Stimulated activated CD4-positive, alpha-beta T cell treated with anti-CD3 and anti-CD28 coated beads, Interleukin-1b, Interleukin-23, amount 100 ng/mL, for 48 hours (primary cell): ENCODE data around the gene AKR1C1.
"Not testable (repeated sequence)": the region's sequence is repeated elsewhere in the genome, so short reads cannot be mapped to it uniquely, and the experiment has no call there.

Source experiments
- DNase-seq: peaks from one replicate; pipeline ENCODE4 v3.0.0-alpha.2; 2020

AKR1C1 gene

DNA sequence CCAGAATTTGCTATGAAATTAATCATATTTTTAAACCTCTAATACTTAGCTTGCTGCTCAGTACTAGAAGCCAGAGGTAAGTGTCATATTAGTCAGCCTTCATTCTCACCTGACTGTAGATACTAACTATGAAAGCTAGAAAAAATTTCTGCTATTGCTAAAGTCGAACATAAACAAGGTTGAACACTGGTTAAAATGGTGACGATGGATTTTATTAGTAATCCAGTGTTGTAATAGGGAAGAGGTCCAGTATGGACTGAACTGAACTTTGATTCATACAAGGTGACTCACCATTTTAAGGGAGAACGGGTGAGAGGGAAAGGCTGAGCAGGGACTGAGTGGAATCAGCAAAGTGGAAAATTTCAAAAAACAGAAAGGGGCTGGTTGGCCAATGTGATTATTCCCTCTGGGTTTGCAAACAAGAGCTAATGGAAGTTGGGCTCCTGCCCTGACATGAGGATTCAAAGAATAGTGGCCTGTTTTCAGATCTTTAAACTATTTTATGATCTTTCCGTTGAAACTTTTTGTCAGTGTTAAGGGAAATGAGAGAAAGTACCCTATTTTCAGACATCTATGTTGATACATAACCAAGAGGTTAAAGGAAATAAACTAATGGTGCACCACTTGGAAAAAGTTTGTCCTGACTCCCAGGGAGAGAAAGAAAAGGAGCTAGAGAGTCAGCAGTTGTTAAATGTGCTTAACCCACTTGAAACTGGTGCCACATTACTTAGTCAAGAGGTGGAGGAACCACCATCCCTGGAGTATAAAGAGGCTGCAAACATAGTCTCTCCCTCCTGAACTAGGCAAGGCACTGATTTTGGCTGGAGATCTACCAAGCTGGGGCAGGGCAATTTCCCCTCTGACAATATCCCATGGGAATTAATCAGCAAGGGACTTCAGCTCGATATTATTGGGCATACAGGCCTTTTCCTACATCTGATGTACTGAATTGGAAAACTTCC lies 15.3 kb upstream of the AKR1C1 start:
- no peak for DNase-seq

DNA sequence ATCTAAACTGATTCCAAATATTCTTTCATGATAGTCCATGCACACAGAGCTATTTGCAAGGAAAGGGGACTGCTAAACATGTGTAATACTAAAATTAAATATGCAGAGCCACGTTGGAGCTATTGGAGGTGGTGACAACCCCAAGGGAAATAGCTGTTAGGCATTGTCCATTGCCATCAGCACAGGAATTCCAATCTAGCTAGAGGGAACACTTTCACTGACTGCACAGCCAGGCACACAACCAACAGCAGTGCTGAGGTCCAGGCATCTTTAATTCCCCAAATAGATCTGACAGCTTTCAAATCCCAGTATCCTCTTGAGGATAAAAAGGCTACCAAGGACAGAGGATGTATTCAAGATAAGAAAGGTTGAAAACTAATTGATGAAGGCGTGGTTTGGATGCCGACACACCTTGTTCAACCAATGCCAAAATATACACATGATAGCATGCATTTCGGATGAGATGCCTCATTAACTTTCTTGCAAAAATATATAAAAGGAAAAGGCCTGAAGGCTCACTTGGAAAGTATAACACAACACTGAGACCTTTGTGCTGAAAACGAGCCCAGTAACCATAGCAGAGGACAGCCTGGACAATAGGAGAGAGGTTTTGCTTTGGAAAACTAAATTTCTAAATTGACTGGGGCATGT lies 11.6 kb upstream of the AKR1C1 start:
- DNase-seq, result not testable (repeated sequence)

DNA sequence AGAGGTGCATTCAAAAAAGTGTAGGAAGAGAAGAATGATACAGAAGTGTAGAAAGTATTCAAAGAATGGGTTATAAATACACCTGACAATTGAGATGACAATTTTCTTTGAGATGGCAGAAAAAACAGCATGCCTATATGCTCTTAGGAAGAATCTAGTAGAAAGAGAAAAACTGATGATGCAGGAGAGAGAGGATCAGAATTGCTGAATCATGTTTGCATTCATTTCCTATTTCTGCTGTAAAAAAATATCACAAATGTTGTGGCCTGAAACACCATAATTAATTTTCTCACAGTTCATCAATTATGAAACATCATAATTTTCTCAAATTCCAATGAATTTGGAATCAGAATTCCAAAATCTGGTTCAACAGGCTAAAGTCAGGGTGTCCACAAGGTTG lies 9.8 kb upstream of the AKR1C1 start:
- no peak for DNase-seq

DNA sequence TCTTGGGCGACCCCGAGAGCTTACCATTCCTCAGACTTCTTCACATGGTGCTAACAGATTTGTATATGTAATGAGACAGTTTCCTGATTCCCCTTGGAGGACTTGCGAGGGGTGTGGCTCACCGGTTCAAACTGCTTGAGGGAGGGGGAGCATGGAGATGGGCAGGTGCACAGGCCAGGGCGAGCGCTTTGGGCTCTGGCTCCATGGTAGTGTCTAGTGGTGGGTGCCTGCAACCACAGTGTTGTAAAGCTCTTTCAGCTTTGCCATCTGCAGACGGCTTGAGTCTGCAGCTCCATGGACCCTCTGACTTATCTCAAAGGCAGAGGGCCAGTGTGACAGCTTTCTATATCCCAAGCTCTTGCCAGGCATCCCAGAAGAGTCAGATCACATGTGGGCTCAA lies 7.1 kb upstream of the AKR1C1 start:
- not testable (repeated sequence) for DNase-seq

DNA sequence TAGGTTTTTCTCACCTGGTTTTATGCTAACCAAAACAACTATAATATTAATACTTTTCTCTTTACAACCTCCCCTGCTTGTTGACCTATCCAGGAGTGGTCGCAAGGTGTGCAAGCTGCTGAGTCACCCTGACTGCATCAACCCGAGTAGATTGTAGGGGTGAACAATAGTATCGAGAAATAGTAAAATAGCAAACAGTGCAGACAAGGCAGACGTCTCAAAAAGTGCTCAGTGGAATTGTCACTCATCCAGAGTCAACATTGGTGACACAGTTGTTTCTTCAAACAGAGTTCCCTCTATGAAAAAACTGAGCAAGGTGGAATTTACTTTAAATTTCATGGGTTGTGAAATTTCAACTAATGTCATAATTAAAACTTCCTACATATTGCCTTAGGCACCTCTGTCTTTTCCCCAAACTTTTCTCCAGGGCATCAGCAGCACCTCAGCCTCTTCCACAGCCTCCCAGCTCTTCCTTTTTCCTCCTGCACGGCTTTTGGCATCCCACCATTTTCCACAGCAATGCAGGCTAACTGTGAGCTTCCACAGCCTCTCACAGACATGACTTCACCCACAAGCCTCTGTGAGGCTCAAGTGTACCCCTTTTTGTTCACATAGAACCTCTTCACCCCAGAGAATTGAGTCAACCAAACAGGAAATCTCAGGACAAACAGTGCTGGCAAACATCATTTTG lies 6.1 kb upstream of the AKR1C1 start:
- DNase-seq, result not testable (repeated sequence)

DNA sequence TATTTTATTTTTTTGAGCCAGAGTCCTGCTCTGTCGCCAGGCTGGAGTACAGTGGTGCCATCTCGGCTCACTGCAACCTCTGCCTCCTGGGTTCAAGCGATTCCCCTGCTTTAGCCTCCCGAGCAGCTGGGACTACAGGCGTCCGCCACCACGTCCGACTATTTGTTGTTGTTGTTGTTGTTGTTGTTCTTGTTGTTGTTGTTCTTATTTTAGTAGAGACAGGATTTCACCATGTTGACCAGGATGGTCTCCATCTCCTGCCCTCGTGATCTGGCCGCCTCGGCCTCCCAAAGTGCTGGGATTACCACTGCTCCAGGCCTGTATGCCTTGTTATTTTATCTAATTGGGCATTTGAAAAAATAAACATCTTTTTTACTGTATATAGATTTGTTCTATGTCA lies 1.7 kb upstream of the AKR1C1 start:
- DNase-seq, result not testable (repeated sequence)

DNA sequence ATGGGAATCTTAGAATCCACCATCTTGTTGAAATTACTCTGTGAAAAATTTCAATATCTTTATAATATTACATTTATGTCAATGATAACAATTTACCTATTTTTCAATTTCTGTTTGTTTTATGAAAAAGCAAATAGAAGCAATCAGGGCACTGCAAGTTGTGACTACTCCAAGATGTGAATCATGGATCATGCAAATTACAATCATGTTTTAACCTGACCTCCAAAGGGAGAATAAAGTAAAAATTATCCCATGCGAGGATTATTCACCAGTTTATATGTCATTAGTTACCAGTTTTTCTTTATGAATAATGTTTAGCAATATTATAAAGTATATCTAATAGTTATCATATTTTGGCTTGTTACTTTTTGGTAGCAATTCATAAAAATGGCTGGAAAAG lies 907 bp upstream of the AKR1C1 start:
- DNase-seq, result not testable (repeated sequence)

DNA sequence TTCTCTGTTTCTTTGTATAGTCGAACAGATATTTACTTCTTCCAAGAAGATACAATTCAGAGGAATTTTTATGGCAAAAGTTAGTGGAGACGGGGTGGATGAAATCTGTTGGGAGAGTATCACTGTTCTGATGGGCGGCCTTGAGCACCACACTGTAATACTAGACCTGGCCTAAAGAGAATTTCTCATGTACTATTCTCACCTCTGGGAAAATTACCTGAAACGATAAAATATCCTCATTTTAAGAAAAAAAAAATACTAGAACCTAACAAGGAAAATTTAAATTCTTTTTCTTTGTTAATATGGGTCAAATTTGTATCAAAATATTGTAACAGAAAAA lies 570 bp downstream of the AKR1C1 start:
- DNase-seq, result not testable (repeated sequence)

DNA sequence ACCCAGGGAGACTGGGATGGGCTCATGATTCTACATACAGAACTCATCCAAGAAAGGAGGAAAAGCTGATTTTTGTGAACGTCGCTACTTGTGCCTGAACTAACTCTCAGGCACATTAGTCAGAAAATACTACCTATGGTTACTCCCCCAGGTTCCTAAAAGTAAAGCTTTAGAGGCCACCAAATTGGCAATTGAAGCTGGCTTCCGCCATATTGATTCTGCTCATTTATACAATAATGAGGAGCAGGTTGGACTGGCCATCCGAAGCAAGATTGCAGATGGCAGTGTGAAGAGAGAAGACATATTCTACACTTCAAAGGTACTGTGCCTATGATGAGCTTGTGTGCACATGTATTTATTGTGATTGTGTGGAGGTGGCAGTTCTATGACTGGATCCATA lies 2.5 kb downstream of the AKR1C1 start:
- DNase-seq, result not testable (repeated sequence)

DNA sequence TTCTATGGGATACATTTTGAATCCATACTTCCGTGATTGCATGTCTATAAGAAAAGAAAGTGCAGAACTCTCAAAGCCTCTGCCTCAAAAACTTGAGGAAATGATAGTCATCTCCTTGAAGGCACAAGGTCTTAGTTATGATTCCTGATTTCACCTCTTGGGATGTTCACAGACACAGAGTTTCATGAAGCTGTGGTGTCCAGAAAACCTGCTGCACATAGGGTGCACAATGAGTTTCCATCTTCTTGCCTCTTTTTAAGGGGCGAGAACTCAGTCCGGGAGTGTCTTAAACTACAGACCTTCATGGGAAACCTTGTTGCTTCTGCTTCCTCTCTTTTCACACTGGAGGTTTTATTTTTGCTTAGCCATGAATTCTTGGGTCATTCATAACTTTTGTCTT lies 4.0 kb downstream of the AKR1C1 start:
- not testable (repeated sequence) for DNase-seq

DNA sequence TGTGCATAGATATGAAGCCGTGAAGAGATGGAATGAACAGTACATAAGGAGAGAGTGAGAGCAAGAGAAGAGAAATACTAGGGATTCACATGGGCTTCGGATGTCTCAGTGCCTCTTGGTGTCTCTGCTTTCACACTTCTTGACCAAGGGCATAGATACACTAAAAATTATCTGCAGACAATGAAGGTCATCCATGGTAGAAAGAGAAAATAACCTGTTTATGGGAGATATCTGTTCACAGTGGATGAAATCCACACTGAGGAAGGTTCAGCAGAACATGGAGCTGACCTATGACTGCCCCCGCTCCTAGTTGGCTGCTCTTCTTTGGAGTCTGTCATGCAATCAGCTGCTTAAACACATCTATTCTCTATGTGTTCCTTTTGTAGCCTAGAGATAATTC lies 6.1 kb downstream of the AKR1C1 start:
- DNase-seq, result not testable (repeated sequence)

DNA sequence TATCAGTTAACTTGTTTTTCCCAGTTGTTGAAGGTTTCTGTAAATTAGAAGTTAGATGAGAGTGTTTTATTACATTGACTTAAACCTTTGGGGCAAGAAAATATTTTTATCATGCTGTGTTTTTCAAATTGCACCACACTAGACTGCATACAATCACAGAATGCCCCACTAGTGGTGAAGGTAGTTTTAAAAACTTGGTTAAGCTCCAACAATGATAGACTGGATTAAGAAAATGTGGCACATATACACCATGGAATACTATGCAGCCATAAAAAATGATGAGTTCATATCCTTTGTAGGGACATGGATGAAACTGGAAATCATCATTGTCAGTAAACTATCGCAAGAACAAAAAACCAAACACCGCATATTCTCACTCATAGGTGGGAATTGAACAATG lies 7.1 kb downstream of the AKR1C1 start:
- not testable (repeated sequence) for DNase-seq

DNA sequence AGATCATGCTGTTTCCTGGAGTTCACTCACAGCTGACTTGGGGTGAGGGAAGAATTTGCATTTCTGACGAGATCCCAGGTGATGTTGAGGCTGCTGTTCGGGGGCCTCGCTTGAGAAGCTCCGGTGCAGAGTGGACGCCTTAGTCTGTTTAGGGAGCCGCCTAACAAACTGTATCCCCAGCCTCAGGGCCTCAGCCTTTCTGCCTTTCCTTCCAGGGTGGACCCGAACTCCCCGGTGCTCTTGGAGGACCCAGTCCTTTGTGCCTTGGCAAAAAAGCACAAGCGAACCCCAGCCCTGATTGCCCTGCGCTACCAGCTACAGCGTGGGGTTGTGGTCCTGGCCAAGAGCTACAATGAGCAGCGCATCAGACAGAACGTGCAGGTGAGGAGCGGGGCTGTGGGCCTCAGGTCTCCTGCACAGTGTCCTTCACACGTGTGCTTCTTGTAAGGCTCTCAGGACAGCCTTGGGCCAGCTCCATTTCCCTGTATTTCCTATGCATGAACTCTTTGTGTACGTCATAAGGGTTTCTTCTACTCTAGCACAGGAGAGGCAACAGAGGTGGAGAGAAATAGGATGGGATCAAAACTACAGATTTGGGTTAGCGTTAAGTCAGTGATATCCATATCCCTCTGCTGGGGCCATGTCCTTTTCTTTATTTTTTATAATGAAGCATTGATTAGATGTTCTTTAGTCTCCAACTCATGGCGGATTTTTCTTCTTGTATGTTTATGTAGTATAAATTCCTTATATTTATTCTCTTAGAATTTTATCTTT lies 9.3 kb downstream of the AKR1C1 start:
- DNase-seq, result not testable (repeated sequence)

DNA sequence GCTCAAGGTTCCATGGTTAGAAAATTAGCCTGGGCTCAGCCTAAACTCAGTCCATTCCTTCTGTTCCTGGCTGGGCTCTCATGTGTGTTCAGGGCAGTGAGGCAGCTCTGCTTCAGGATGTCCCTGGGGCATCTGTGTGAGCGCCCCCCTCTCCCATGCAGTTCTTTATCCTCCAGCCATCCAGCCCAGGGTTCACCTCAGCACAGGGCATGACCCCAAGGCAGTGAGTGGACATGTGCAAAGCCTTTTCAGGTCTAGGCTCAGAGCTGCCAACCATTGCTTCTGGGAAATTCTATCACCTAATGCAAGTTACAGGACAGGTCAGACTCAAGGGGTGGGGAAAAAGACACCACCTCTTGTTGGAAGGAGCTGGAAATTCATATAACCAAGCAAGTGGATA lies 10.1 kb downstream of the AKR1C1 start:
- not testable (repeated sequence) for DNase-seq

DNA sequence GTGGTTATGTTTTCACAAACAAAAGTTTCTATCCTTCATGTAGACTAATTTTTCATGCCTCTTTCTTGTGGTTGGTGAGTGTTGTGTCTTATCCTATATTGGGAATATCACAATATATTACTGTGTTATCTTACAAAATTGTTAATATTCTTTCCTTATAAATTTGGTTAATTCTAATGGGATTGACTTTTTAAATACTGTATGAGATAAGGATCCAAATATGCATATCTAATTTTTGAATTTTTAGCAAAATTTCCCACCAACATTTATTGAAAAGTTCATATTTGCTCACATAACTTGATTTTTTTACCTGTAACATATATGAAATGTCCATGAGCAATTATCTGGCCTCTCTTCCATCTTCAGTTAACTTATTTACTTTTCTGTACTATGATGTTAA lies 11.2 kb downstream of the AKR1C1 start:
- DNase-seq, result not testable (repeated sequence)

DNA sequence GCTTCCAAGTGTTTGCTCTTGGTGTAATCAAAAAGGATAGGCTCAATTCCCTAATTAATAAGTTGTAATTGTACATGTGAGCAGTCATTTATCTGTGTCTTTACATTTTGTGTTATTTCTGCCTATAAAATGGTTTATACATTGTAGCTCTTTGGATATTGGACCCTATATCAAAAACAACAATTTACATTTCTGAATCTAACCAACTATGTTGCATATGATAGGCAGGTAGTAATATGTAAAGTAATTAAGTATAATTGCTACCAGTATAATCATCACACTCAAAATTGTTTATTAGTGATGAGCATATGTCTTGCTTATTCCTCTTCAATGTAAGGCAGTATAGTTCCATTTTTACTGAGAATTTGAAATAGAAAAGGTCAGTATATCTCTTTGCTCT lies 13.8 kb downstream of the AKR1C1 start:
- no peak for DNase-seq

DNA sequence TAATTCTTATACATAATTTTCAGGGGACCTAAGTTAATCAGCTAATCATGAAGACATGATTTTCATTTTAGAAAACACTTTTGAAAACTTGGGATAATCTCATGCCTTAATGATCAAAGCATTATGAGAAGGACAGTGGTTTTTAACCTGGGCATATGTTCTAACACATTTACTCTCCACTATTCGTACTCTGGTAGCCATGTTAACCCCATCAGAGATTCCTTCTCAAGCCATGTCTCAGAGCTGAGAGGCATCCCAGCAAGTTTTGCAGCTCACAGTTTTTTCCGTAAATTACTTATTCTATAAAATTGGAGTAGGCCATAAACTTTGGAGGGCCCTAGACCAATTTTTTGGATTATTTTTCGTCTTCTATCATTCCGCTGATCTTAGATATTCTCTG lies 15.7 kb downstream of the AKR1C1 start:
- DNase-seq, result no peak

DNA sequence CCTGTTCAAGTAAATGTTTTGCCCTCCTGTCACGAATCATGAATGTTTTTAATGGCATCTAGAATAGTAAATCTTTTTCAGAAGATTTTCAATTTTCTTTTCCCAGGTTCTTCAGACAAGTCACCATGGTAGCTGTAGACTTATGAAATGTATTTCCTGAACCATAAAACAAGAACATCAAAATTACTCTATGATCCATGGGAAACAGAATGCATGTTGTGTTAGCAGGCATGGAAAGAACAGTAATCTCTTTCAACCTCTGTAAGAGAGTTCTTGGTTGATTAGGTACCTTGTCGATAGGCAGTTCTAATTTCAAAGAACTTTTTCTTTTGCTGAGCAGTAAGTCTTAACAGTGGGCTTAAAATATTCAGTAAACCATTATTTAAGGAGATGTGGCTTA lies 17.6 kb downstream of the AKR1C1 start:
- no peak for DNase-seq

DNA sequence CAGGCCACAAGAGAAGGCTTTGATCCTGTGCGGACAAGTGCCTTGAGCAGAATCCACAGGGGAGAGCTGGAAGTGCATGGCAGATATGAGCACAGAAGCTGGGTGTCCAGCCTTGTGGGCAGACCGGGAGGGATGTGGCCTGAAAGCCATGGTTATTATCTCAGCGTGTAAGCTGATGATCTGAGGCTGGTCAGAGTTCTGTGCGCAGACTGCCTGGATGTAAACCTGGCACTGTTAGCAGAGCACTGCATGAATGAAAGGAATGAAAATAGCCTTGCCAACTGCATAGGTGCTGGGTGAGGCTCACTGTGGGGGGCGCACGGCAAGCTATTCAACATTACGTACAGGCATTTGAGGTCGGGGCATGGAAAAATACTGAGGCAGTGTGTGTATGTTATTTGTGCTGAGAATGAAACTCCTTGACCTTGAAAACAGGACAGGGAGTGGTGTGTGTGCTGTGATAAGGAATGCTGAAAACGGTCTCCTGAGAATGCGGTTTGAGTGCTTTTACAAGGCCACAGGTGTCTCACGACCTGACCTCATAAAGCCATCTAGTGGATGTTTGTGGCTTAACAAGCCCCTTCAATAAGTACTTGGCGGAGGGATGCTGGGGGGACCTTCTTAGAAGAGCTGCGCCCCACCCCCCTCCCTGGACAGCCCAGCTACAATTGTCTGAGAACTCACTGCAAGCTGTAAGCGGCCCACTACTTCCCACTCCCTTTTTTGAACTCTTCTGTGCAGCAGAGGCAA lies 18.7 kb downstream of the AKR1C1 start:
- DNase-seq, result no peak

DNA sequence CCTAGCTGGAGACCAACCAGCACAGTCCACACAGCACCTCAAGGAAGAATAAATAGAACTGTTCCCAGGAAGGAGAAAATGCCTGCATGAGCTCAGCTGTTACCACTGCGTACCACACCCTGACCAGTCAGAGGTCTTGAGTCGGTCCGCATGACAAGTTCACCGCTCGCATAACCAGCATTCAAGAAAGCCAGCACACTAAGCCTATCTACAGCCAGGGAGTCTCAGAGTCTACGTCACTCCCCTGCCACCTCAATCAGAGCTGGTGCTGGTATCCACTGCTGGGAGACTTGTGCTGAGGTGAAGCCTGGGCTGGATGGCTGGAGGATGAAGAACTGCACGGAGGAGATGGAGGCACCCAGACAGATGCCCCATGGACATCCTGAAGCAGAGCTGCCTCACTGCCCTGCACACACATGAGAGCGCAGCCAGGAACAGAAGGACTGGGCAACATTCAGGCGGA lies 19.6 kb downstream of the AKR1C1 start:
- DNase-seq, result no peak

DNA sequence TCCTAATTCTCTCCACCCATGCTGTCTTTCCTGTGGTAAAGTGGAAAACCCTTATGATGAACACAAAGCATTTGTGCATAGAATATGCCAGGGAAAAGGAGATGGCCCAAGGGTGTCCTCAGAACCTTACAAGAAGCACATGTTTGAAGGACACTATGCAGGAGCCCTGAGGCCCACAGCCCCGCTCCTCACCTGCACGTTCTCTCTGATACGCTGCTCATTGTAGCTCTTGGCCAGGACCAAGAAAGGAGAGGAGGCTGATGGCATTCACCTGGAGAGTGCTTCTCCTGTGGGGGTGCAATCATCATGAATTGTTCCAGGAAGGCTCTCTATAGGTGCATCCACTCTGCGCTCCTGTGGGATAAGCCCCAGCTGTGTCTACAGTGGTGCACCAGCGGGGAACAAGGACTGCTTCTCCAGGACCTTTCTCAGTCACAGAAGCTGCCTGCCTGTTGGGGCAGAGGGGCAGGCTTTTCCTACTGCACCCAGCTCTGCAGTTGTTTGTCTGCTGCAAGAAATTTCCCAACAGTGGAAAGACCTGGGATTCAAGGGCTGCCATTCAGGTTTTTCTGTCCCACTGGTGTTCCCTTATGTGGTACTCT lies 20.5 kb downstream of the AKR1C1 start:
- no peak for DNase-seq

DNA sequence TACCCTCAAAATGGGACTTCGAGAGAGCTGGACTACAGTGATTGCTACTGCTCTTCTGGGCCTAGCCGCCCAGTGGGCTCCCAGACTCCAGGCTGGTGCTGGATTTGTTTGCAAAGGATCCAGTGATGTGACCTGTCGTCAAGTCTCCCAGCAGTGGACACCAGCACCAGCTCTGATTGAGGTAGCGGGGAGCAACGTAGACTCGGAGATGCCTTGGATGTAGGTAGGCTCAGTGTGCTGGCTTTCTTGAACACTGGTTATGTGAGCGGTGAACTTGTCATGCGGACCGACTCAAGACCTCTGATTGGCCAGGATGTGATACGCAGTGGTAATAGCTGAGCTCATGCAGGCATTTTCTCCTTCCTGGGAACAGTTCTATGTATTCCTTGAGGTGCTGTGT lies 21.0 kb downstream of the AKR1C1 start:
- DNase-seq, result no peak
